AG04450 (cell line): ENCODE measurements around the gene NPEPL1. TPM values are rescaled to one million over a fixed set of nuclear protein-coding genes. Genes with fewer than 3 reads are reported as not detected.

Experiments used
- CTCF ChIA-PET: fragments of 300-600, 350-600 bp; formaldehyde crosslinking; extraction: SDS; loops from one replicate; lab custom pipeline; 2022; ENCODE audit warnings: antibody characterized with exemption, inconsistent platforms; lab: Charles Lee
- POLR2A ChIA-PET: fragments of 350-600 bp; formaldehyde crosslinking; extraction: SDS; loops from one replicate; lab custom pipeline; 2021; ENCODE audit warnings: antibody characterized with exemption, inconsistent platforms; lab: Yijun Ruan, JAX
- DNase-seq: peaks from one replicate; pipeline ENCODE4 v3.0.0-alpha.2; 2011; ENCODE audit warnings: low read depth, low spot score
- H3K27ac ChIP-seq: one replicate; pipeline ENCODE4 v1.5.1; 2012; ENCODE audit warnings: low read depth, low read length, control low read depth
- H3K27me3 ChIP-seq: one replicate; pipeline ENCODE4 v1.6.0; 2012; ENCODE audit warnings: low read length; ENCODE audit not compliant: control insufficient read depth, insufficient read depth
- H3K4me3 ChIP-seq: 2 replicates; pipeline ENCODE4 v1.5.1; 2011; ENCODE audit warnings: mild to moderate bottlenecking, low read depth, low read length, control low read depth
- H3K9me3 ChIP-seq: 2 replicates; pipeline ENCODE4 v1.5.1; 2012; ENCODE audit warnings: low read length; ENCODE audit not compliant: control insufficient read depth, insufficient read depth
- CTCF ChIP-seq: IDR thresholded peaks from 2 replicates; pipeline ENCODE4 v1.5.1; 2011; ENCODE audit warnings: low read depth, low read length, control low read depth, inconsistent platforms
- polyA plus RNA-seq: library from polyadenylated mRNA; depleted of rRNA; stranded (reverse); fragments of >200 nt; gene quantifications from 2 replicates; pipeline ENCODE4 v1.2.3, GENCODE V29; 2011

The NPEPL1 gene
- polyA plus RNA-seq, 1 experiment, result 3.6 TPM

- ChIA-PET POLR2A (no interaction called here), CTCF (interaction anchor here (1.1 to 1.2 kb wide), 2 partner anchors 209 to 420 kb away, joined by 3 read pairs; no protein-coding TSS in a partner anchor)
- no peak for TF ChIP-seq CTCF
- no peak overlapping the region for H3K4me3 ChIP-seq
- H3K27me3 ChIP-seq, result no peaks in the 10 kb centered on the region
- H3K9me3 ChIP-seq, result no peaks in the 10 kb centered on the region
- no peak overlapping the region for H3K27ac ChIP-seq
- no peak for DNase-seq
Observed at GRCh38 chr20:58657262-58657661, 35.3 kb upstream of the NPEPL1 start.

GRCh38 chr20:58657986-58658385 lies 34.6 kb upstream of the NPEPL1 start:
- no peak for TF ChIP-seq CTCF
- H3K27ac ChIP-seq, result no peak overlapping the region
- ChIA-PET CTCF (interaction anchor here (0.7 to 1.2 kb wide), 3 partner anchors 15 to 420 kb away, joined by 3 read pairs; no protein-coding TSS in a partner anchor), POLR2A (no interaction called here)
- H3K27me3 ChIP-seq, result no peaks in the 10 kb centered on the region
- no peaks in the 10 kb centered on the region for H3K9me3 ChIP-seq
- no peak for DNase-seq
- H3K4me3 ChIP-seq, result no peak overlapping the region

GRCh38 chr20:58658760-58659159 lies 33.8 kb upstream of the NPEPL1 start:
- Histone ChIP-seq H3K4me3 (no peak overlapping the region), H3K27ac (no peak overlapping the region), H3K27me3 (no peaks in the 10 kb centered on the region), H3K9me3 (no peaks in the 10 kb centered on the region)
- DNase-seq, result no peak
- ChIA-PET POLR2A (no interaction called here), CTCF (interaction anchor here (0.7 to 1.8 kb wide), 5 partner anchors 8 to 423 kb away, joined by 3 to 7 read pairs (median 3); partner anchors contain the start of gene STX16)
- TF ChIP-seq CTCF, result no peak

GRCh38 chr20:58659841-58660240 lies 32.8 kb upstream of the NPEPL1 start:
- TF ChIP-seq CTCF, result no peak
- ChIA-PET POLR2A (interaction anchor here (1.1 kb wide), 1 partner anchor 9 kb away, joined by 4 read pairs; the partner anchor contains the start of gene STX16), CTCF (interaction anchor here (1.0 to 1.8 kb wide), 3 partner anchors 9 to 425 kb away, joined by 3 to 7 read pairs (median 3); partner anchors contain the start of gene STX16)
- no peak for DNase-seq
- no peaks in the 10 kb centered on the region for H3K27me3 ChIP-seq
- H3K27ac ChIP-seq, result no peak overlapping the region
- H3K9me3 ChIP-seq, result no peaks in the 10 kb centered on the region
- H3K4me3 ChIP-seq, result no peak overlapping the region

- Histone ChIP-seq H3K27ac (no peak overlapping the region), H3K4me3 (no peak overlapping the region), H3K27me3 (no peaks in the 10 kb centered on the region), H3K9me3 (no peaks in the 10 kb centered on the region)
- no peak for TF ChIP-seq CTCF
- ChIA-PET CTCF (no interaction called here), POLR2A (no interaction called here)
- DNase-seq, result no peak
Observed at GRCh38 chr20:58660855-58661597, 31.6 kb upstream of the NPEPL1 start.
